ENCODE data around the gene VAPB. TPM values are rescaled to one million over a fixed set of nuclear protein-coding genes. Genes with fewer than 3 reads are reported as not detected.

Gene VAPB
- polyA plus RNA-seq, 1 donor (not counting 4 experiments of a cell fraction or from before 2014, with no cell fraction given), result 38.0 TPM

GRCh38 chr20:58402827-58403226 lies 13.8 kb downstream of the VAPB start:
- Histone ChIP-seq H3K9me1 (ENCODE audit: control insufficient read depth, extremely low read depth, insufficient read depth, low read length) (peaks cover 4% of the 10 kb centered on the region), H3K4me2 (ENCODE audit: control insufficient read depth, extremely low read depth, insufficient read depth, low read depth, low read length) (no peak overlapping the region), H3K36me3 (ENCODE audit: control insufficient read depth in 2 of 2, extremely low read depth in 1 of 2, insufficient read depth in 2 of 2, low read length in 2 of 2) (no peaks in the 10 kb centered on the region), H2AFZ (ENCODE audit: control insufficient read depth, low read length) (no peak overlapping the region), H3K79me2 (ENCODE audit: control insufficient read depth, insufficient read depth, low read length) (peaks cover 90% of the 10 kb centered on the region), H3K9me3 (ENCODE audit: control insufficient read depth, low read depth, low read length) (no peaks in the 10 kb centered on the region), H4K20me1 (ENCODE audit: control insufficient read depth, extremely low read depth, insufficient read depth, low read length) (peaks cover 19% of the 10 kb centered on the region), H3K27me3 (ENCODE audit: control insufficient read depth, extremely low read depth, insufficient read depth, low read length) (no peaks in the 10 kb centered on the region), H3K4me1 (ENCODE audit: control insufficient read depth, extremely low read depth, insufficient read depth, low read length) (peaks cover 32% of the 10 kb centered on the region), H3K4me3 (ENCODE audit: control insufficient read depth in 2 of 3, extremely low read depth in 1 of 3, insufficient read depth in 2 of 3, low read depth in 1 of 3, low read length in 3 of 3) (no peak overlapping the region), H3K9ac (ENCODE audit: control insufficient read depth, extremely low read depth, insufficient read depth, low read length) (no peak overlapping the region), H3K27ac (ENCODE audit: control insufficient read depth, insufficient read depth, low read length) (no peak overlapping the region)
- DNase-seq (ENCODE audit: low read depth, low spot score), result no peak
- FAIRE-seq, result no peak
- TF ChIP-seq CTCF (optimal IDR thresholded peaks at IDR 0.05 in 1 of 3, IDR thresholded peaks at IDR 0.05 in 1 of 3, conservative IDR thresholded peaks at IDR 0.05 in 1 of 3; ENCODE audit: extremely low read depth in 1 of 3, insufficient read depth in 2 of 3, low read length in 3 of 3) (no peak), EZH2 (IDR thresholded peaks at IDR 0.05; ENCODE audit: low read length) (no peak)
- dilution Hi-C loops (cut with MboI; ENCODE audit: extremely low pct_ligation_motif_present, low sequenced_read_pairs), result no loop called here

- no peaks in the 10 kb centered on the region for H3K36me3 ChIP-seq (ENCODE audit: control insufficient read depth in 2 of 2, extremely low read depth in 1 of 2, insufficient read depth in 2 of 2, low read length in 2 of 2)
- no peak overlapping the region for H3K4me3 ChIP-seq (ENCODE audit: control insufficient read depth in 2 of 3, extremely low read depth in 1 of 3, insufficient read depth in 2 of 3, low read depth in 1 of 3, low read length in 3 of 3)
- no peaks in the 10 kb centered on the region for H3K9me3 ChIP-seq (ENCODE audit: control insufficient read depth, low read depth, low read length)
- H3K27ac ChIP-seq (ENCODE audit: control insufficient read depth, insufficient read depth, low read length), result no peak overlapping the region
- no peaks in the 10 kb centered on the region for H3K27me3 ChIP-seq (ENCODE audit: control insufficient read depth, extremely low read depth, insufficient read depth, low read length)
- TF ChIP-seq EZH2 (IDR thresholded peaks at IDR 0.05; ENCODE audit: low read length) (no peak), CTCF (optimal IDR thresholded peaks at IDR 0.05 in 1 of 3, IDR thresholded peaks at IDR 0.05 in 1 of 3, conservative IDR thresholded peaks at IDR 0.05 in 1 of 3; ENCODE audit: extremely low read depth in 1 of 3, insufficient read depth in 2 of 3, low read length in 3 of 3) (no peak)
- FAIRE-seq (no peak), DNase-seq (ENCODE audit: low read depth, low spot score) (no peak)
- H4K20me1 ChIP-seq (ENCODE audit: control insufficient read depth, extremely low read depth, insufficient read depth, low read length), result peaks cover 19% of the 10 kb centered on the region
- H3K9me1 ChIP-seq (ENCODE audit: control insufficient read depth, extremely low read depth, insufficient read depth, low read length), result peaks cover 4% of the 10 kb centered on the region
- dilution Hi-C loops (cut with MboI; ENCODE audit: extremely low pct_ligation_motif_present, low sequenced_read_pairs), result no loop called here
- no peak overlapping the region for H2AFZ ChIP-seq (ENCODE audit: control insufficient read depth, low read length)
- peaks cover 90% of the 10 kb centered on the region for H3K79me2 ChIP-seq (ENCODE audit: control insufficient read depth, insufficient read depth, low read length)
- H3K4me2 ChIP-seq (ENCODE audit: control insufficient read depth, extremely low read depth, insufficient read depth, low read depth, low read length), result no peak overlapping the region
- H3K4me1 ChIP-seq (ENCODE audit: control insufficient read depth, extremely low read depth, insufficient read depth, low read length), result peaks cover 37% of the 10 kb centered on the region
- no peak overlapping the region for H3K9ac ChIP-seq (ENCODE audit: control insufficient read depth, extremely low read depth, insufficient read depth, low read length)
These were observed 14.2 kb downstream of the VAPB start for GRCh38 chr20:58403272-58403671.
